ACHN (cell line): Measurements from ENCODE around the gene SMARCE1.
A peak's percentile ranks its signal among the peaks of the same experiment; 100 is the strongest.

Source experiments
- DNase-seq: peaks from one replicate; pipeline ENCODE4 v3.0.0-alpha.2; 2015
- in situ Hi-C: cut with HindIII; loops from 2 replicates; pipeline ENCODE4 v1.10.0; 2017; ENCODE audit warnings: low sequenced_read_pairs, low pct_ligation_motif_present, low pct_unique_long_range_greater_than_20kb

Gene SMARCE1

DNA sequence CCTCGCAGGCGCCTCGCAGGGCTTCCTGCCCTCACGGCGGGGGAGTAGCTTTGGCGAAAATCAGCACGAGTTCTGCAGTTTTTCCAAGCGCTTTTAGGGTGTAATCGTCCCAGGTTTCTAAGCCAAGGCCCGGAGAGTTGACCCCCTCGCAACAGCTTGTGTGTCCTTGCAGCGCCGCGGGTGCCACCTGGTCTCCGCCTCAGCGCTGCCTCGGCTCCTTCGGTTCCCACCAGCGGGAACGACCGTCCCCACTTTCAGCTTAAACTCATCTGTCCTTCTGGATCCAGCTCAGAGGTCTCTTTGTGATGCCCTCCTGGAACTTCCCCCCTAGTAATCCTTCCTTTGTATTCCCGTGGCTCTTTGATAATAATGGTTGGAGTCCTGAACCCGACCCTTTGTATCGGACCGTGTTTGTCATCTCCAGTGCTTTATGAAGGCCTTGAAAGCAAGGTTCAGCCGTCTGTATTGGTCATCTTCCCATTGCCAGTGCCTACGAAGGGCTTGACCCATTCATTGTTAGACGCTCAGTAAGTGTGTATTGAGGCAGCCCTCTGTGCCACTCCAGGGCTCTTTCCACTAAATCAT is 858 bp upstream of the SMARCE1 start:
- in situ Hi-C loops, result no loop called here

DNA sequence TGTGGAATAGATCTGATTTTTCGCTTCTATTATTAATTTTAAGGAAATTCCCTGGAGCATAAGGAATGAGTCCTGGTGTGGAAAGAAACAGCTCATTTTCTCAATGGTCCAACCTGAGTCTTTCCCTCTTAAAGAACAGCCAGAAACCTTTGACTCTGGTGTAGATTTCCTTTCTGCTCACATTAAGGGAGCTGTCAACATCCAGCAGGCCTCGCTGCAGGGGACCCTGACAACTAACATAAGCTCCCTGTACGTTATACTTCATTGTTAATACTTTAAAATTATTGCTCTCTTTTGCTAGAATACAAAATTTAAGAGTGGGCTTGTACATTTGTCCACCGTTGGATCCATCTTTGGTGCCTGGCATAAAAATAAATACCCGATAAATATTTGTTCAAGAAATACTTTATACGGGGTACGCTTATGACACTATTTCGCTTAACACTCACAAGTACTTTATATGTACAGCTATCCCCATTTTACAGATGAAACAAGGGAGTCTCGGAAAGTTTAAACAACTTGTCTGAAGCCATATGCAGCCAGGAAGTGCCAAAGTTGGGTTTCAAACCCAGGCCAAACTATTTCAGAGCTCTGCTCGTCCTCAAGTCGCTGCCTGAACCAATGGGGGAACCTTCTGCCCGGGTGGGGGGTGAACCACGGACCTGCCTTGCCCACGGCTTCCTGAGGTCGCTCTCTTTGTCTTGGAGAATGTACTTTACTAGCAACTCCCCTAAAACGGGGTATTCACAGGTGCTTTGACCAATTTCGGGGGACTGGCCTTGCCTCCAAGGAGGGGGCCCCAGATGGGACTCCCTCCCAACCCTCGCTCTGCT is 611 bp downstream of the SMARCE1 start:
- peak; percentile 49 for DNase-seq
- in situ Hi-C loops, result no loop called here

More for the DNA sequence above, 858 bp upstream of the SMARCE1 start:
- peak; percentile 13 for DNase-seq

DNA sequence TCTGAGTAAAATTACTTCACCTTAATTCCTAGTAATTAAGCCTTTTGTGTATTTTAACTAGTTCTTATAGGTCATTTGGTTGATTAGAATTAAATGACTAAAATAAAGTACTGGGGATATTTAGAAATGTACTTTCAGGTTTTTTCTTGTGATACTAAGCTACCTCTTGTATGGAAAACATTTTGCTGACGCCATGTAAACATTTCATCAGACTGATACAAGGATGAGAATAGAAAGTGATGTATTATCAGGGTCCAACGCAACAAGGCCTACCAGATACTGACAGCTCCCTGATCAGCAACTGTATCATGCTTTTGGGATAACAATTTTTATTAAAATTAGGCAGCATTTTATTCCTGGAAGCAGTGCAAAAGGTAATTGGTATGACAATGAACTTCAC is 1.7 kb downstream of the SMARCE1 start:
- no peak for DNase-seq
- in situ Hi-C loops, result no loop called here

DNA sequence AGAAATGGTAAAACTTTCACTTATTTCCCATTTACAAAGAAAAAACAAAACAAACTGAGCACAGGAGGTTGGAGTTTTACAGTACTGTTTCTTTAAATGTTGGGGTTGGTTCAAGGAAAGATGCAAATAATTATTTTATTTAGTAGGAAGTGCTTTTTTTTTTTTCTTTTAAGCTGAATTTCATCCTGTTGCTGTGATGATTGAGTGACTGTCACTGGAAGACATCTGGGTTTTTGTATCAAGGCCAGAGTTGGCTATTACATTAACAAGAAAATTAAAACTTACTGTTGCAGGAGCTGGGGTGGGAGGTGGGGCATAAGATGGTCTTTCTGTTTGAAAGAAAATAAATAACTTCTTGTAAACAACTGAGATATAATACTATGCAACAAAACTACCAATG is 2.3 kb downstream of the SMARCE1 start:
- in situ Hi-C loops, result no loop called here
- DNase-seq, result no peak

DNA sequence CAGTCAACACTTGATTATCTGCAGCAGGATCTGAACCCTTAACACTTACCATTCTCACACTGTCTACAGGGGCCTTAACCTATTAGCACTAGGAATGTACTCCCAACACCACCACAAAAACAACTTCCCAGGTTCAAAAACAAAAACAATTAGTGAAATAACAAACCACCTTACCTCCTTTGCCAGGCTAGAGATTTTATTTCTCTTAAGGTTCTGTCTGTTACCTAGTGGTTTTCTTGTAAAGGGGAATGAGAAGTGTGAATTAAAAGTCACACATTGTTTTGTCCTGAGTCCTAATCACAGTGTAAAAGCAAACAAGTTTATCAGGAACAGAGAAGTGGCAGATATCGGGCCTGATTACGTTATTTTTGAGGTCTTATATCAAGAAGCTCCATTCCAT is 9.7 kb downstream of the SMARCE1 start:
- in situ Hi-C loops, result no loop called here

DNA sequence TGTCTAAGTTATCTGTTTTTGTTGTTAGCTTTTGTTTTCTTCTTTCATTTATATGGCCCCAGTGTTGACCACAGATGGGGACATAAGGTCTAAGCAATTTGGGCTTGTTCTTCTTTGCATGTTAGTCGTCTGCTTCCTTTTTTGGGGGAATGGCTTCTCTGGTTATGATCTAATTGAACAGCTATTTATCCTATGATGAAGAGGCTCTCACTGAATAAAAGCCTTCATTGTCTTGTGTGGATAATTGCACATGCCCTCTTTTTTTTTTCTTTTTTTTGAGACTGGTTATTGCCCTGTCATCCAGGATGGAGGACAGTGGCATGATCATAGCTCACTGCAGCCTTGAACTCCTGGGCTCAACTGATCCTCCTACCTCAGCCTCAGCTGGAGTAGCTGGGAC is 13.7 kb downstream of the SMARCE1 start:
- no peak for DNase-seq
- in situ Hi-C loops, result no loop called here

More for the DNA sequence above, 9.7 kb downstream of the SMARCE1 start:
- DNase-seq, result no peak

DNA sequence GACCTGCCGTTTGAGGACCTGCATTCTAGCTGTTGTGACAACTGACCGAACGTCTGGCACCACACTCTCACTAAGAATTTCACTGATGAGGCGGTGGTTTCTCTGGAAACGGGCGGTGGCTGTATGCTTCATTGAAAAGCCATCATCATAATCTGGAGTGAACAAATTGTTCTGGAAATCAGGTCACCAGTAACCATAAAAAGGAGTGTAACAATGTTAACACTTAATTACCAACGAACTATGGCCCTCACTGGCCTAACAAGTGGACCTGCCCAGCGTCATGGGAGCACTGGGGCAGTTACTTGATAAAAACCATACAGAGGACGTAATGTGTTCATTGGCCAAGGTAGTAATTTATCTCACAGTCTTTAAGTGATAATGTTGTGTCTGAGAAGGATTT is 15.4 kb downstream of the SMARCE1 start:
- no peak for DNase-seq
- in situ Hi-C loops, result no loop called here

DNA sequence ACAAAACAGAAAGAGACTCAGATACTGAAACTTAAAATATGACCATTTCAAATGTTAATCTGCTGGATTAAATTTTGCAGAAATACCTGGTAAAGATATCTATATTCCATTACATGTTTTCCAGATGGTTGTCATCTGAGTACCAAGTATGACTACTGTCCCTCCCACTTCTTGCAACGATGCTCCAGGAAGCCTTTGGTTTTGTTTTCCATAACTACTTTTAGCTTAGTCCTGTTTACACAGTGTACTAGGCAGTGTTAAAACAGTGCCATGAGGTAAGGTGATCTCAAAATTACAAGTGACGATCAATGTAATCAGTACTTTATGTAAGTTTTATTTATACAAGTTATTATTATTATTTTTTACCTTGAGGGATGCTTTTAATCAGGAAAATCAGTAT is 17.8 kb downstream of the SMARCE1 start:
- no peak for DNase-seq
- in situ Hi-C loops, result no loop called here

DNA sequence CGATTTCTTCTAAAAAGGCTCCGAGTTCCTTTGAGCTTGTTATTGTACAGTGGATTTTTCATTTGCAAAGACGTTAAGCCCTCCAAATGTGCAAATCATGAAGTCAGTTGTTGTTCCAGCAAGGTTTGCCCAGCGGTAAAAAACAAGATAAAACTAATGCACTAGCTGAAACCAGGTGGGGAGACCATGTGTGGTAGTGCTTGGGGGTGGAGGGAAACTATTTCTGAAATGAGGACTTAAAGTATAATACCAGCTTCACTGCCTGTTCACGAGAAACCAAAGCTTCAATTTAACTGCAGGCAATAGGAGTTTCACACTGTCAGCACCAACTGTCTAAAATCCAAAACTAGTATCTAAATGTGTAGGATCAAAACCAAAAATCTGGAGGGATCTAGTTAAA is 22.3 kb downstream of the SMARCE1 start:
- in situ Hi-C loops, result no loop called here
- no peak for DNase-seq

DNA sequence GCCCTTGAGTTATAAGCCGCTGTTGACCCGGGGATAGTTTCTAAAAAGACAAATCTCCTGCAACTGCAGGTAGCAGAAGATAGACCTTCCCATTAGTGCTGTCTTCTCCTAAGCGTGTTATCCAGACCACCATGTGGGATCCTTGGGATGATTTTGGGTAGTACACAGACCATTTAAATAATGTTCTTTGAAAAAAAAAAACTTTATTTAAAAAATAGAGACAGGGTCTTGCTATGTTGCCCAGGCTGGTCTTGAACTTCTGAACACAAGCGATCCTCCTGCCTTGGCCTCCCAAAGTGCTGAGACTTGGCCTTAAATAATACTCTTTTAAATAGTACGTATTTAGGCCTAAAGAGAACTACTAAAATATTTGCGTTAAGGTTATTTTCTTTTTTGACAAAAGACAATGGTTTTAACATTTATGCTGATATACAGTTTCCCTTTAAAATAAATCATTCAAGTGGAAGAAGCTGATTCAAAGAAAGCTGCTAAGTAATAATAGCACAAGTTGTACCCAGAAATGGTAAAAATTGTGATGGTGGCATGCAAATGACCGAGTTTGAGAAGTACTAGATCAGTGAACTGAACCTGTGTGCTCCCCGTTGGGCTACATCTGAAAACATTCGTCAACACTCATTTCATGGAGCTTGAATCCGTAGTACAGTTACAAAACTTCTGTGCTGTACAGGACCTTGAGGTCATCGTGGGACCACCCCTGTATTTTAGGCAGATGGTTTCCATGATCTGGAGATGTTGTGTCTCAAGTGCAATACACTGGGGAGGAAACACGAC is 24.0 kb downstream of the SMARCE1 start:
- no peak for DNase-seq
- in situ Hi-C loops, result loop anchor here (25.0 kb wide), 1 partner anchor 164 kb away; the partner anchor contains the start of genes KRT27 and KRT28

DNA sequence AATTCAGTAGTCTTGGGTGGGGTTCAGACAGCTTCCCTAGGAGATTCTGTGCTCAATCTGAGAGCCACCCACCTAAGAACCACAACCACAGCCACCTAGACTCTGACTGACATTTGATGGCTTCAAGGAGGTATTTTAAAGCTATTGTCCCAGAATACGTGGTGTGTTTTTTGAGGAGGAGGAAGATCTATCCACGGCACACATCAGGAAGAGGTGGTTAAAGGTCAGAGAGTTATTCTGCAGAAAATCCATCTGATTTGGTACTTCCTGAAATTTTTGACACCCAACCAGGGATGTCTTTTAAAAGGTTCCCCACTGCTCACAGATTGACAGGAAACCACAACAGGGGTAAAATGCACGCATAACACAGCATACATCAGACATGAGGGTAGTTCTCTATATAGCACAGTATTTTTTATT is 25.1 kb downstream of the SMARCE1 start:
- DNase-seq, result no peak
- in situ Hi-C loops, result loop anchor here (25.0 kb wide), 1 partner anchor 165 kb away; the partner anchor contains the start of genes KRT27 and KRT28

DNA sequence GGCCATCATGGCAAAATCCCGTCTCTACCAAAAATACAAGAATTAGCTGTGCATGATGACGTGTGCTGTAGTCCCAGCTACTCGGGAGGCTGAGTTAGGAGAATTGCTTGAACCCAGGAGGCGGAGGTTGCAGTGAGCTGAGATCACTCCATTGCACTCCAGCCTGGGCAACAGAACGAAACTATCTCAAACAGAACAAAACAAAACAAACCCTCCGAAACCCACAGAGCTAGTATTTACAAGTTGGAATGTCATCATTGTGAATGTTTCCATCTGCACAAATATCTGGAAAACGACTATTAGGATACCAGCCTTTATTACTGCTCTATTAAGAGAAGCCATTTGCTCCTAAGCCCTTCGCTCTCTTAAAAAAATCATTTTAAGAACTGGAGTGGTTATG is 26.0 kb downstream of the SMARCE1 start:
- no peak for DNase-seq
- in situ Hi-C loops, result loop anchor here (25.0 kb wide), 1 partner anchor 166 kb away; the partner anchor contains the start of genes KRT27 and KRT28

DNA sequence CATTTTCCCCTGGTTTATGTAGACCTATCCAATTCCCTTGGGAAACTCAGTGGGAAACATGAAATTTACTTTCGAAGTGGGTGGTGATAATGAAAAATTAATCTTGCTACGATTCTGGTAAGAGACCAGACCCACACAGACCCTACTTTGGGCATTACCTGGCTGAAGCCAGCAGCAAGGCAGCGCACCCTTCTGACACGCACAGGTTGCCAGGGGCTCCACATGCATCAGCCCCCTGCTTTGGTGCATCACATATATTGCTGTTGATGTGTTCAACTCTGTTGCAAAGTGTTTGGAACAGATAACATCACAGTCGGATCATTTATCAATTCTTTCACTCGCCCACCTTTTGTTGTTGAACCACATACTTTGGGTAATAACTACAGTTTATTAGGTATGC is 26.6 kb downstream of the SMARCE1 start:
- DNase-seq, result no peak
- in situ Hi-C loops, result loop anchor here (25.0 kb wide), 1 partner anchor 166 kb away; the partner anchor contains the start of genes KRT27 and KRT28

DNA sequence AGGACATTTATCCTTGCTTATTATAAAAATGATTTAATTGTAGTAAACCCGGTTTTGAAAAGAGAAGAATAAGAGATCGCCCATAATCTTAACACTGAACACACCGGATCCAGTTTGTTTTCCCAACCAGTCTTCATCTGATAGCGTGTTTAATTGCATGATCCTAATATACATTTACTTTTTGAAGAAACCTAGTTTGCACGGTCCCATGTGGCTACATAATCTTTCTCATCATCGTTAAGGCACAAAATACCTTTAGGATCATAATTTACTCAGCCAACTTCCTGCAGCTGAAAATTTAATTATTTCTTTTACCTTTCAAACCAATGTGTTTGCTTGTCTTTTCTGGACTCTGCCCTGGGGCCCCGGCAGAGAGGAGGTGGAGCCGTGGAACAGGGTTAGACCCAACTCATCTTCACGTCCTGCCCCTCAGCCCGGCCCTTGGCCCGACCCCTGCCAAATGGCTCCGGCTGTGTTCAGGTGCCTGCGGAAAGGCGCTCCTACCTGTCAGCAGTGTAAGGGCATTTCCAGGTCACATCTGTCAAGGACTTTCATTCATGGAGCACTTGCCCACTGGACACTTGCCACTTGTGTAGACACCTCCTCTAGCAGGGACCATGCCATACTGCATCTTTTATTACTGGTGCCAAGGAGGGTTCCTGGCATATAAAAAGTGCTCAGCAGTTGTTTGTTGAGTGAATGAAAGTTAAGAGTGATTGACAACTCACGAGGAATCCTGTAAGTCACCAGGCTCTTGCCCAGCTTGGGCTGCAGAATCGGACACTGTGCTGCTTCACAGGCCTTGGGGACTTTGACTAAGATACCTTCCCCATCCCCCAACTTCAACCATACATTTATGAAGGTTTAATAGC is 28.6 kb downstream of the SMARCE1 start:
- in situ Hi-C loops, result loop anchor here (25.0 kb wide), 1 partner anchor 168 kb away; the partner anchor contains the start of genes KRT27 and KRT28
- DNase-seq, result no peak

DNA sequence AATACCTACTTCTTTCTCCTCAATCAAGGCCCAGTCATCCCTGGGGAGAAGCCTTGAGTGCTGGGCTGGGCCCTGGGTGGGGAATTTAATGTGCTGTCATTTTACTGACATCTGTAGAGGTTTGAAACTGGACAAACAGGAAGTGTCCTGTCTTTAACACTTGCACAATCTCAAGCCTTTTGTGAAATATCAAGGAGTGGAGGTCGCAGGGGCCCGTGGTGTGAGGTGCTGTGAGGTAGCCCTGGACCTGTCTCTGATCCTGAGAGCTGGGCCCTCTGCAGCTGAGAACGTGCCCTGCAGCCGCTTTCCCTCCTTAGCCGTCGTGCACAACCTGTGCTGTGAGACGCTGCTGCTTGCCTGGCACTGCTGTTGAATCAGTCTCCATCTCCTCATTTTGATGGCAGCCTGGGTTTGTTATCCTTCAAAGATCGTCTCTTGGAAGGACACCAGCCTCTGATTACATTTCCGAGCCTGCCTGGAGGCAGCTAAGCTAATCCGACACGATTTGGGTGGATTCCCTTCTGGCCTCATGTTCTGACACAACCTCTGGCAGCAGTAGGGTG is 29.9 kb downstream of the SMARCE1 start:
- in situ Hi-C loops, result loop anchor here (25.0 kb wide), 1 partner anchor 170 kb away; the partner anchor contains the start of genes KRT27 and KRT28
- no peak for DNase-seq

DNA sequence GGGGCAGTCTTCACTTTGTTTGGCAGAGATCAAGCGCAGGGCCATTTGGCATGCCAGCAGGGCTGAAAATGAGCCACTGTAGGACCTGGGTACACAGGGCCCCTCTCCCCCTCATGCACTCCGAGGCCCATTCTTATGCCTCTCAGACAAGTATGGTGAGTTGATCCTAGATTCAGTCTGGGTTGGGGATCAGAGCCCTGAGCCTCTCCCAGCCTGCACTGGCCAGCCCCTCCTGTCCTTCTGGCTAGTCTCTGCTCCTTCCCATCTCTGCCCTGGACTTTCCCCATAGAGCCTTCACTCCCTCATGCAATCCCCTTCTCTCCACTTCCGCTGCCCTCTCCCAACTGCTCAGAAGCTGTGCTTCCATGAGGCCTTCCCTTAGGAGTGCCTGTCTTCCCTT is 31.0 kb downstream of the SMARCE1 start:
- no peak for DNase-seq
- in situ Hi-C loops, result loop anchor here (25.0 kb wide), 1 partner anchor 171 kb away; the partner anchor contains the start of genes KRT27 and KRT28

DNA sequence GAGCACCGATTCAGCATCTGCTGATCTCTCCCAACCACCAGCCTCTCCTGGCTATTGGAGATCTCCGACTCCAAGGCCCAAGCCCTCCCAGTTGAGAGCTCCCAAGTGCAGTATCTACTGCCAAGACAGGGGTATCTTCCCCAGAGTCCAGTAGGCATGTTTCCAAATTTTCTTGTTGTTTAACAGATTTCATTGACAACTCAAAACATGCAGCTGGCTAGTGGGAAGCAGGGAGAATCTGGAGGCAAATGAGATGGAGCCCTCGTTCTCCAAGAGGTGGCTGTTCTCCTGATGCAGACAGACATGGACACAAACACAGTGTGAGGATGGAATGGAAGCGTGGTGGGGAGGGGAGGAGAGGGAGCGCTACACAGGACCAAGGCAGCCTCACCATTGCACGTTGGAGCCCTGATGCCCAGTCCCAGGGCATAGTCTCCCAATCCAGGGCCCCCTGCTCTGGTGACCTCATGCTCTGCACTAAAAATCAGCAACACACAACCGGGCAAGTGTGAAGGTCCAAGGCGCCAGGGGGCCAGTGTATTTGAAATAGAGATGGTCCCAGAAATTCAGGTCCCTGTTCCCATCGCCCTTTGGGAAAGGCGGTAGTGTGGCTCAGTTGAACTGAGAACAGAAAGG is 31.7 kb downstream of the SMARCE1 start:
- in situ Hi-C loops, result loop anchor here (25.0 kb wide), 1 partner anchor 171 kb away; the partner anchor contains the start of genes KRT27 and KRT28
- no peak for DNase-seq
